GM18511 (cell line): ENCODE results near the gene TNFAIP8L1.

Source experiments
- ATAC-seq: cut with Tn5 transposase; IDR thresholded peaks from one replicate; pipeline ENCODE4 v1.9.1; 2021; ENCODE audit warnings: mild to moderate bottlenecking, moderate library complexity; ENCODE audit not compliant: unreplicated experiment

TNFAIP8L1 gene

GRCh38 chr19:4647676-4648644 lies 8.6 kb downstream of the TNFAIP8L1 start:
- ATAC-seq, result no peak

- no peak for ATAC-seq
Observed at GRCh38 chr19:4649392-4650047, 10.2 kb downstream of the TNFAIP8L1 start.

- ATAC-seq, result no peak
Observed at GRCh38 chr19:4650159-4650558, 10.8 kb downstream of the TNFAIP8L1 start.

GRCh38 chr19:4652075-4652474 lies 12.8 kb downstream of the TNFAIP8L1 start:
- ATAC-seq, result no peak

DNA sequence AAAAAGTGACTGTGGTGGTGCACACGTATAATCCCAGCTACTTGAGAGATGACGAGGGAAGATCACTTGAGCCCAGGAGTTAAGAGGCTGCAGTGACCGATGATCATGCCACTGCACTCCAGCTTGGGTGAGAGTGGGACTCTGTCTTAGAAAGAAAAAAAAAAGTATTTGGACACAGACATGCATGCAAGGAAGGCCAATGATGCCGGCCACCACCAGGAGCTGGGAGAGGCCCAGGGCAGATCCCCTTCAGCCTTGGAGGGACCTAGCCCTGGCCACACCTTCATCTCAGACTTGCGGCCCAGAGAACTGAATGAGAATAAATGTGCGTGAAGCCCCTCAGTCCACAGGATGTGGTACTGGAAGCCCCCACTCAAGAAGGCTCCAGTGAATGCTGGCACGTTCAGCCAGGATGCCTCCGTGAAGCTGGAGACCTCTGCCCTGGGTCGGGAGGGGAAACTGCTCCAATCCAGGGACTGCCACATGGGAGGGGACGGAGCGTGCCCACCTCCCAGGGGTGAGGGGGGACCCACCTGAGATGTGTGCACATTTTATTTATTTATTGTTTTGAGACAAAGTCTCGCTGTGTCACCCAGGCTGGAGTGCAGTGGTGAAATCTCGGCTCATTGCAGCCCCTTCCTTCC lies 14.6 kb downstream of the TNFAIP8L1 start:
- ATAC-seq, result no peak

DNA sequence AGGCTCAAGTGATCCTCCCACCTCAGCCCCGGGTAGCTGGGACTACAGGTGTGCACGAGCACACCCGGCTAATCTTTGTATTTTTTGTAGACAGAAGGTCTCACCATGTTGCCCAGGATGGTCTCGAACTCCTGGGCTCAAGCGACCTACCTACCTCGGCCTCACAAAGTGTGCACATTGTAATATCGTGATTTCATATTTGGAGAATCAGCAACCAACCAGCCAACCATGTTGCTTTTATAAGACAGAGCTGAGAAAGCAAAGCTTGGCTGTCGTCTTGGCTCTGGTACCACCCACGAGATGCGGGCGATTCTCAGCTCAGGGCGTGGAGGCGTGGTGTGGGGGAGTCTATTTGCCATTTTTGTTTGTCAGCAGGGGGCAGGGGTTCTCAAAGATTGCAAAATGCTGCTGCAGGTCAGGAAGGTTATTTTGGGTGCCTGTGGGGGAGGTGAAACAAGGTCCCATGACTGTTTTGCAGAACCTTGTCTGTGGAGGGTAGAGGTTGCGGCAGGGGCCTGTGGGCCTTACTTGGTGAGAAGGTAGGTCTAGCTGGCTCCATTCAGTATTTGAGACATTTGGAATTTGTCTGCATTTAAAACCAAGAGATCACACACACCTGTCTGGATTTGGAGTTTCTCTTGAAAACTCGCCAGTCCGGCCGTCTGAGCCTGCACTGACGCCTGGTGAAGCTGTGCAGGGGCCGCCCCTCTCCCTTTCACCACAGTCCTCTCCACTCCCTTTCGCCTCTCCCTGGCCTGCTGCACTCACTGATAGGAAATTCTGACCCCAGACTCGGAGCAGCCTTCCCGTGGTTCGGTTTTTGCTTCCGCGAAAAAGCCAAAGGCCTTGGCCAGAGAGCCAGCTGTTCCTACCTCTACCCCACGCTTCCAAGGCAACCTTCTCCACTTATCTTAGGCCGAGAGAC lies 15.4 kb downstream of the TNFAIP8L1 start:
- no peak for ATAC-seq

DNA sequence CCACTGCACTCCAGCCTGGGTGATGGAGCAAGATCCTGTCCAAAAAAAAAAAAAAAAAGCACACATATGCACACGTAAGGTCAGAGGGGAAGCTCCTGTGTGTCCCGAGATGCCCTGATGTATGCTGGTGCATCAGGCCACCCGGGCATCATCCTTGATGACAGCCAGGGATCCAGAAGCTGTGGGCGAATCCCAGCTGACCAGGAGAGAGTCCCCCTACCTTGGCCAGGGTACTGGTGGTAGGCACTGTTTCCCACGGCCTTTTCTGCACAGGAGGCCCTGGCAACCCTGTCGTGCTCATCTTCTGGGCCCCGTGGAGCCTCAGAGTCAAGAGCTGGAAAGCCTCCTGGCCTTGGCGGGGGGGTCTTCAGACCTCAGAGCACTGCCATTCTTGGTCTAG lies 16.8 kb downstream of the TNFAIP8L1 start:
- ATAC-seq, result no peak

- no peak for ATAC-seq
Observed at GRCh38 chr19:4657262-4657661, 17.9 kb downstream of the TNFAIP8L1 start.

GRCh38 chr19:4657835-4658234 lies 18.5 kb downstream of the TNFAIP8L1 start:
- ATAC-seq, result no peak

DNA sequence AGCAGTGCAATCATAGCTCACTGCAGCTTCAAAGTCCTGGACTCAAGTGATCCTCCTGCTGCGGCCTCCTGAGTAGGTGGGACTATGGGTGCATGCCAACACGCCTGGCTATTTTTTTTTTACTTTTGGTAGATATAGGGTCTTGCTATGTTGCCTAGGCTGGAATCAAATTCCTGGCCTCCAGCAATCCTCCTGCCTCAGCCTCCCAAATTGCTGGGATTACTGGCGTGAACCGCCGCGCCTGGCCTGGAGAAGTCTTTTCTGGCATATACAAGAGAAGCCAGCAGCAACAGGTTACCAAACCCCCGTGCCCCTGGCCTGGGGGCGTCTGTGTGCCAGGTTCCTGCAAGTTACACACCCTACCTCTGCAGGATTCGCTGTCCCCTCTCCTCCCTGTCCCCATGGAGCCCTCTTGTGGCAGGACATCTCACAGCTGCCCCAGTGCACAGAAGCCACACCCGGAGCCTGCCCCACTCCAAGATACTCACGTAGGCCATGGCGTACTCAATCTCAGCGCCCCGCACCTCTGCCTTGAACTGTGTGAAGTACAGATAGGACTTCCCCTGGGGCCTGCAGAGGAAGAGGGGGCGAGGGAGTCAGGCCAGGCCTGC lies 21.0 kb downstream of the TNFAIP8L1 start:
- ATAC-seq, result no peak

GRCh38 chr19:4660993-4661392 lies 21.7 kb downstream of the TNFAIP8L1 start:
- no peak for ATAC-seq

GRCh38 chr19:4662020-4662695 lies 22.8 kb downstream of the TNFAIP8L1 start:
- ATAC-seq, result no peak

DNA sequence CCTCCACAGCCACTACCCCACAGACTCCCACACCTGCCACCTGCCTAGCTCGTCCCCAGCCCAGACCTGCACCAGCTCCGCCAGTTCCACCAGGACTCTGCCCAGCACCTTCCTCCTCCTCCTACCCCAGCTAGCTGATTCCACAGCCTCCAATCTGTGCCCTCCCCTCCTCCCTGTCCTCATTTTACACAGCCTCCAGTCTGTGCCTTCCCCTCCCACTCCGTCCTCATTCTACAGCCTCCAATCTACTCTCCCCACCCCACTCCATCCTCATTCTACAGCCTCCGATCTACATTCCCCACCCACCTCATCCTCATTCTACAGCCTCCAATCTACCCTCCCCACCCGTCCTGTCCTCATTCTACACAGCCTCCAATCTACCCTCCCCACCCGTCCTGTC lies 23.5 kb downstream of the TNFAIP8L1 start:
- no peak for ATAC-seq

GRCh38 chr19:4664642-4665041 lies 25.3 kb downstream of the TNFAIP8L1 start:
- no peak for ATAC-seq

- peak; percentile 80 for ATAC-seq
Observed at GRCh38 chr19:4669723-4670480, 30.6 kb downstream of the TNFAIP8L1 start, which contains the start of gene MYDGF. TSS of gene MYDGF (minus strand) at chr19:4670342. CDS start at chr19:4670334, 8 bp downstream.

DNA sequence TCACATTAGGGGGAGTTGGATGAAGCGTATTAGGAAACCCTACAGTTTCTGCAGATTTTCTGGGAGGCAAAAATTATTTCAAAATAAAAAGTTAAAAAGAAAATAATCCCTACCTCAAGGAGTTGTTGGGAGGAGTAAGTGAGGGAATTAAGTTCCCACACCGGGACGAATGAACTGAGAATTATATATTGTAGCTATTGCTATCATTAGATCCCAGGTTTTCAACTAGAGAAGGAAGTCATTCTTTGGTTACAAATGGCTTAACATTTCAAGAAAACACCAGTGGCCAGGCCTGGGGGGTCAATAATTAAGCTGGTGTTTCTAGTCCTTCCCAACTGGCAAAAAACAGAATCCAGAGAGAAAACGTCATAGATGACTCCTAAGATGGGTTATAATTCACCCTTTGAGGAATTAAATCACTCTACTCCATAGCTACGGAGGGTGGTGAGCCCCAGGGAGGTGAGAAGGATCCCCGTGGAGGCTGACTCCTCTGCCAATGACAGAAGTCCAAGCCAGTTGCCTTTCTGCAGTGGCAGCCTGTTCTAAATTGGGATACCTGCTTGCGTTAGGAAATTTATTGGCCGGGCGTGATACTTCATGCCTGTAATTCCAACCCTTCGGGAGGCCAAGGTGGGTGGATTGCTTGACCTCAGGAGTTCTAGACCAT lies 32.0 kb downstream of the TNFAIP8L1 start:
- ATAC-seq, result no peak

GRCh38 chr19:4673216-4673615 lies 33.9 kb downstream of the TNFAIP8L1 start:
- no peak for ATAC-seq

- ATAC-seq, result no peak
Observed at GRCh38 chr19:4673726-4674125, 34.4 kb downstream of the TNFAIP8L1 start.
